HT-29 (cell line): Measurements from ENCODE around the gene PSEN1. TPM values are rescaled to one million over a fixed set of nuclear protein-coding genes. Genes with fewer than 3 reads are reported as not detected.

Experiments used
- DNase-seq: peaks from one replicate; pipeline ENCODE4 v3.0.0-alpha.2; 2015; ENCODE audit warnings: low spot score
- total RNA-seq: library from RNA; depleted of rRNA; stranded (reverse); fragments of >200 nt; shearing (Covaris generic); gene quantifications from 2 replicates; pipeline ENCODE4 v1.2.3, GENCODE V29; 2014; rRNA removed

PSEN1 gene
- 16.4 and 23.2 TPM in 2 replicates for total RNA-seq

DNA sequence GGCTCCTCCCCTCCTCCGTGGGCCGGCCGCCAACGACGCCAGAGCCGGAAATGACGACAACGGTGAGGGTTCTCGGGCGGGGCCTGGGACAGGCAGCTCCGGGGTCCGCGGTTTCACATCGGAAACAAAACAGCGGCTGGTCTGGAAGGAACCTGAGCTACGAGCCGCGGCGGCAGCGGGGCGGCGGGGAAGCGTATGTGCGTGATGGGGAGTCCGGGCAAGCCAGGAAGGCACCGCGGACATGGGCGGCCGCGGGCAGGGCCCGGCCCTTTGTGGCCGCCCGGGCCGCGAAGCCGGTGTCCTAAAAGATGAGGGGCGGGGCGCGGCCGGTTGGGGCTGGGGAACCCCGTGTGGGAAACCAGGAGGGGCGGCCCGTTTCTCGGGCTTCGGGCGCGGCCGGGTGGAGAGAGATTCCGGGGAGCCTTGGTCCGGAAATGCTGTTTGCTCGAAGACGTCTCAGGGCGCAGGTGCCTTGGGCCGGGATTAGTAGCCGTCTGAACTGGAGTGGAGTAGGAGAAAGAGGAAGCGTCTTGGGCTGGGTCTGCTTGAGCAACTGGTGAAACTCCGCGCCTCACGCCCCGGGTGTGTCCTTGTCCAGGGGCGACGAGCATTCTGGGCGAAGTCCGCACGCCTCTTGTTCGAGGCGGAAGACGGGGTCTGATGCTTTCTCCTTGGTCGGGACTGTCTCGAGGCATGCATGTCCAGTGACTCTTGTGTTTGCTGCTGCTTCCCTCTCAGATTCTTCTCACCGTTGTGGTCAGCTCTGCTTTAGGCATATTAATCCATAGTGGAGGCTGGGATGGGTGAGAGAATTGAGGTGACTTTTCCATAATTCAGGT lies at the start of gene PSEN1:
Gene PSEN1 (plus strand): TSS at position 121 of the 839 bp plus-strand sequence. CDS start 11,513 bp downstream, outside the sequence.
- peak; percentile 87 for DNase-seq

- no peak for DNase-seq
These were observed 45.3 kb upstream of the PSEN1 start for GRCh38 chr14:73091044-73091443.

GRCh38 chr14:73097421-73097820 lies 38.9 kb upstream of the PSEN1 start:
- DNase-seq = no peak

DNA sequence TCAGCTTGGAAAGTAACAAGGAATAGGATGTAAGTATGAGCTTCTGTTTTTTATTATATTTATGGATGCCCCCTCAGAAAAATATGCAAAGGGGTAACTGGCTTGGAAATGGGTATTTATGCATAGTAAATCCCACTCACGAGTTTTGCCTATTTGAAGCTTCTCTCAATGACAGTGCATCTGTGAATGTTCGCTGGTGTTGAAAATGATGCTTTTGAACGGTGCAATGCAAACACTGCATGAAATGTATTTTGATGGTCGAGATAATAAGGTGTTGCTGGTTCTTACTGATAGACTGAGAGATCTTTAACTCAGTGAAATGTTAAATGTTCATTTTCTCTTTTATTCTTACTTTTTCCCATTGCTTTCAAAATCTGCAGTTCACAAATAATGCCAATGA lies 36.0 kb upstream of the PSEN1 start:
- no peak for DNase-seq

GRCh38 chr14:73102806-73103497 lies 33.4 kb upstream of the PSEN1 start:
- DNase-seq = no peak

GRCh38 chr14:73105050-73105449 lies 31.3 kb upstream of the PSEN1 start:
- no peak for DNase-seq

GRCh38 chr14:73105727-73106126 lies 30.6 kb upstream of the PSEN1 start:
- DNase-seq = no peak

- DNase-seq = no peak
These were observed 20.1 kb upstream of the PSEN1 start for GRCh38 chr14:73116079-73116665.

- no peak for DNase-seq
These were observed 12.0 kb upstream of the PSEN1 start for GRCh38 chr14:73124180-73124894.

- DNase-seq = no peak
These were observed 11.1 kb upstream of the PSEN1 start for GRCh38 chr14:73125169-73125588.

DNA sequence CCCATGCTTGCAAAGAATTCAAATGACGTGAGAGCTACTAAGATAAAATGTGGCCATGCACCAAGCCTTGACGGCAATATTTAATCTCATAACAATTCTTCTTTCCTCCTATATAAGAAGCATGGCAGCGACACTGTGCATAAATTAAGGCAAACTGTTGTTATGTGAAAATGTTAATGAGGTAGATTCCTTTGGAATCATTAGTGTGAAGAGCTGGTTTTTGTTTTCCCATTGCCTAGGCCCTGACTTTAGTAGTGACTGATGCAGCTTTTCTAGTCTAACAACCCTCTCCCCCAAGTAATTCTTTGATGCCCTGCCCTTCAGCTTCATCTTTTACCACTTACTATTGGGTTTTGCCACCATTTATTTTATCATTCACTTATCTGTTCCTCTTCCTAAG lies 10.6 kb upstream of the PSEN1 start:
- DNase-seq = no peak

GRCh38 chr14:73133795-73134194 lies 2.5 kb upstream of the PSEN1 start:
- DNase-seq = no peak

GRCh38 chr14:73136085-73136386 lies 271 bp upstream of the PSEN1 start:
- no peak for DNase-seq

- no peak for DNase-seq
These were observed 4.6 kb downstream of the PSEN1 start for GRCh38 chr14:73140811-73141323.

- no peak for DNase-seq
These were observed 5.9 kb downstream of the PSEN1 start for GRCh38 chr14:73142216-73142615.

DNA sequence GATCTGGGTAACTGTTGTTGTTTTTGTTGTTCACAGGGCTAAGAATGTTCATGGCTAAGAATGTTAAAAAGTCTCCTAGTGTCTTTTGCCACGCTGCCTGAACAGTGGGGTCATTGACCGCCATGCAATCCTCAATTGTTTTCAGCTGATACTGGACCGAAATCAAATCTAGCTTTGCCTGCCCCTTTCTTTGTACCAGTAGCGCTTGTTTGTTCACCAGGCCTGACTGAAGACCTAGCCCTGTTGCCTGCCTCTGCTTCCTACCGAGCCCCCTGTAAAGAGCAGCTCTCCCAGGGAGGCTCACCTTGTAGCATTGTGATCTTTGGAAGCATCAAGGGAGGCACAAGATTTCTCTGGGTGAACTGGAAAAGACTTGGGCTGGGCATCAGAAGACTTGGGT lies 6.7 kb downstream of the PSEN1 start:
- DNase-seq = no peak

GRCh38 chr14:73143617-73144016 lies 7.3 kb downstream of the PSEN1 start:
- no peak for DNase-seq

DNA sequence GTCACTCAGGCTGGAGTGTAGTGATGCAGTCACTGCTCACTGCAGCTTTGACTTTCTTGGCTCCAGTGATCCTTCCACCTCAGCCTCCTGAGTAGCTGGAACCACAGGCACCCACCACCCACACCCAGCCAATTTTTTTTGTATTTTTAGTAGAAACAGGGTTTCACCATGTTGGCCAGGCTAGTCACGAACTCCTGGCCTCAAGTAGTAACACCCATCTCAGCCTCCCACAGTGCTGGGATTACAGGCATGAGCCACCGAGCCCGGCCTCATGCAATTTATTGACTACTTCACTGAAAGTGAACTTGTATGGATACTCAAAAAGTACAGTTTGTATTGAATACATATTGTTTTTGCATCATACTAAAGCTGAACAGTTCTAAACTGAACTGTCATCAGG lies 9.1 kb downstream of the PSEN1 start:
- DNase-seq = no peak

DNA sequence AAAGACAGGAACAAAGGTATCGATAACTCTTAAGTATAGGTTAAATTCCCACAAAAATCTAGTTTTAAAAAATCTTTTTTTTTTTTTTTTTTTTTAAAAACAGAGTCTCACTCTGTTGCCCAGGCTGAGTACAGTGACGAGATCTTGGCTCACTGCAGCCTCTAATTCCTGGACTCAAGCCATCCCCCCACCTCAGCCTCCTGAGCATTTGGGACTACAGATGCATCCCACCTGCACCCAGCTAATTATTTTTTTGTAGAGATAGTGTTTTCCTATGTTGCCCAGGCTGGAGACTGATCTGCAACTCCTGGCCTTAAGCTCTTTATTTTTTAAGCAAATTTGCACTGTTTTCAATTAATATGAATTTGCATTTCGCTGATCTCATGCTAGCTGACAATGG lies 9.8 kb downstream of the PSEN1 start:
- DNase-seq = no peak

GRCh38 chr14:73149753-73150152 lies 13.4 kb downstream of the PSEN1 start:
- DNase-seq = no peak

GRCh38 chr14:73153272-73153671 lies 17.0 kb downstream of the PSEN1 start:
- DNase-seq = no peak

GRCh38 chr14:73162251-73162650 lies 25.9 kb downstream of the PSEN1 start:
- no peak for DNase-seq
